ENCODE measurements around the gene H2BW2.

- no peak for TF ChIP-seq EZH2phosphoT487 (IDR thresholded peaks at IDR 0.05)
- TF ChIP-seq CTCF (IDR thresholded peaks at IDR 0.05): no peak
- no peak for TF ChIP-seq EZH2 (IDR thresholded peaks at IDR 0.05)
Observed at GRCh38 chrX:104013606-104014005, 26.1 kb upstream of the H2BW2 start, which contains the start of gene H2BW1.
